Pulmonary artery endothelial cell (primary cell): ENCODE data around the gene SGTB. TPM values are rescaled to one million over a fixed set of nuclear protein-coding genes. Genes with fewer than 3 reads are reported as not detected.
"Not testable (repeated sequence)": the region's sequence is repeated elsewhere in the genome, so short reads cannot be mapped to it uniquely, and the experiment has no call there.

Source experiments
- DNase-seq: peaks from one replicate; pipeline ENCODE4 v3.0.0-alpha.2; 2011; ENCODE audit warnings: low read depth, low spot score
- total RNA-seq: library from RNA; depleted of rRNA; stranded (reverse); fragments of >200 nt; gene quantifications from 2 replicates; pipeline ENCODE4 v1.2.3, GENCODE V29; 2014

SGTB gene
- total RNA-seq, 1 donor from 2014 or later = 11.8 TPM

GRCh38 chr5:65734196-65734775, 12.4 kb upstream of the SGTB start:
- DNase-seq = not testable (repeated sequence)

DNA sequence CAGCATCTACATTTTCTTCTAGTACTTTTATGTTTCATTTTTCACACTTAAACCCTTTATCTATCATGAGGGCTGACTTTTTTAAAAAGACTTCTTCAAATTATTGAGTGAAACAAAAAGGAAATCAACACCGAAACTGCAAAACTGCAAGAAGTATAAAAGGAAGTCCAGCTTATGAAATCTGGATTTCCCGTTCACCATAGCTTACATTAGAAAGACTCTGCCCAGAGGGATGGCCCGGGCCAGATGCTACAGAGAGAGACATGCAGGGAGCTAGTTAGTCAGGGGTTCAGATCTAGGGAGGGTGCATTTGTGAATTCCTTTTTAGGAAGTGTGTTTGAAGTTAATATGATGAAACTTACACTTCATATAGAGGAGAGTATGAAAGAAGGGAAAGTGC, 10.1 kb upstream of the SGTB start:
- not testable (repeated sequence) for DNase-seq

- DNase-seq = no peak
Observed at GRCh38 chr5:65730910-65731309, 9.0 kb upstream of the SGTB start.

DNA sequence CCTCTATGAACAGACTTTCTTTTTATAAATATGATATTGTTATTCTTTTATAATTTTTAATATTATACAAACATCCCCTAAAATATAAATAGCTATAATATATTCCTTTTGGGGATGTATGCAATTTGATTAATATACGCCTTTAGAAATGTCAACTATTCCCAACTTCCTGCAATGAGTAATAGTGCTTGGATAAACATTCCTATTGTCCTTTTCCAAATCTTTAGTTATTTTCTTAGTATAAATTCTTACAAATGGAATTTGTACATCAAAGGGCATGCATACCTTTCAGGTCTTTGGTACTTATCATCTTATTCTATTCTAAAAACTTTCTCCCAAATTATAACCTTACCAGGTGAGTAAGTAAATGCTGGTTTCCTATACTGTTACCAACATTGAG, 6.3 kb upstream of the SGTB start:
- DNase-seq = no peak

- DNase-seq = no peak
Observed at GRCh38 chr5:65727491-65728156, 5.7 kb upstream of the SGTB start.

- DNase-seq = no peak
Observed at GRCh38 chr5:65722575-65723403, 880 bp upstream of the SGTB start.

DNA sequence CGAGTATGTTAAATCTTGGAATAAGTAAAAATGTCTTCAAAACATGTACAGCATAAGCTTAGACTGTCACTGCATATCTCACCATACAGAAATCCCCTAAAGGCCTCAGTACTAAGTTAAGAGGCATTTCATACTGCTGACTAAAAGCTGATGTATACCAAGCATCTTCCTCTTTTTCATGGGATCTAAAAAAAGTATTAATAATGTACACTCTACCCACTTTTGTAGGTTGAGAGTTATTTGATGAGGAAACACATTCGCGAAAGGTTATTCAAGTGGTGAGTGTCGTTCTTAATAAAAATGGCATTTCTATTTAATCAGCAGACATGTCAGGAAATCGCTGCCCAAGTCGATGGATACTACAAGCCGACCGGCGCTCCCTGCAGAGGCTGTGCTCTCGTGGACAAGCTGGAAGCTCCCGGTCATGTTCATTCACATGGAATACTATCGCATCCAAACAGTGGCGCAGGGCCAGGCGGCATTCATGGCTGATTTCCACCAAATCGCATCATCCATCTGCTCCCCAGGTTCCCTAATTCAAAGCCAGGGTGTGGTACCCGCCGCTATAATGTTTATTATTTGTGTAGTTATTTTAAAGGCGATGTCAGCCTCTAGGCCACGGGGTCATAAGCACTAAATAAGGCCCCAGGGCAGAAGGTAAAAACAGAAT, 724 bp downstream of the SGTB start:
- DNase-seq = no peak

GRCh38 chr5:65718576-65719310, 3.2 kb downstream of the SGTB start:
- no peak for DNase-seq

- no peak for DNase-seq
Observed at GRCh38 chr5:65708145-65708544, 13.8 kb downstream of the SGTB start.

- no peak for DNase-seq
Observed at GRCh38 chr5:65707663-65708062, 14.2 kb downstream of the SGTB start.

DNA sequence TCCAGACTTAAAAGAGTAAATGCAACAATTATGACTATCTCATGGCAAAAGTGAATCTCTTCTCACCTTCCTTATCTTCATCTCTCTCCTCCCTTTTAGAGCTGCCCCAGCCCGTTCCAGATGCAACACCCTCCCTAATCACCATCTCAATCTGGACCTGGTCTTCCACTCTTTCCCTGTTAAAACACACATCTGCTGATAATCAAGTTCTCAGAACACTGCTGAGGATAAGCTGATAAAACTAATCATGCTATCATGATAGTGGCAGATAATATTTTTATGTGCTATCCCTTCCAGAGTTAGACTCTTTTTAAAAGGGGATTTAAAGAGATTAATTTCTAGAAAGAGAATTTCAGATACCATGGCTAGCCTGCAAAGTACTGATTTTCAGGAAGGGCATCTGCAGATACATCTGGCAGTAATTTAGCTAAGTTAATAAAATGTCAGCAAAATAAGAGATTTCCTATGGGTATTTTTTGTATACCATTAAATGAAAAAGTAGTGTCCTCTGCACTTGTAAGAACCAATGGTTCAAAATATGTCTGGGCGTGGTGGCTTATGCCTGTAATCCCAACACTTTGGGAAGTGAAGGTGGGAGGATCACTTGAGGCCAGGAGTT, 17.2 kb downstream of the SGTB start:
- DNase-seq = no peak

- DNase-seq = no peak
Observed at GRCh38 chr5:65702036-65702435, 19.9 kb downstream of the SGTB start.

DNA sequence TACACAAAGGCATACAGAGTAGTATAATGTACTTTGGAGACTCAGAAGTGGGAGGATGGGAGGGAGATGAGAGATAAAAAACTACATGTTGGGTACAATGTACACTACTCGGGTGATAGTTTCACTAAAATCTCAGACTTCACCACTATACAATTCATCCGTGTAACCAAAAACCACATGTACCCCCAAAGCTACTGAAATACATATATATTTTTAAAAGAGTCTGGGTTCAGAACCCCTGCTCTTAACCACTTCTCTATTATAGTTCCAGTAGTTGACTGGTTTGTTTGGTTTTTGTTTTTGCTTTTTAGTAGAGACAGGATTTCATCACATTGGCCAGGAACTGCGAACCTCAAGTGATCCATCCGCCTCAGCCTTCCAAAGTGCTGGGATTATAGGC, 22.6 kb downstream of the SGTB start:
- DNase-seq = no peak

- DNase-seq = no peak
Observed at GRCh38 chr5:65696892-65697291, 25.0 kb downstream of the SGTB start.

DNA sequence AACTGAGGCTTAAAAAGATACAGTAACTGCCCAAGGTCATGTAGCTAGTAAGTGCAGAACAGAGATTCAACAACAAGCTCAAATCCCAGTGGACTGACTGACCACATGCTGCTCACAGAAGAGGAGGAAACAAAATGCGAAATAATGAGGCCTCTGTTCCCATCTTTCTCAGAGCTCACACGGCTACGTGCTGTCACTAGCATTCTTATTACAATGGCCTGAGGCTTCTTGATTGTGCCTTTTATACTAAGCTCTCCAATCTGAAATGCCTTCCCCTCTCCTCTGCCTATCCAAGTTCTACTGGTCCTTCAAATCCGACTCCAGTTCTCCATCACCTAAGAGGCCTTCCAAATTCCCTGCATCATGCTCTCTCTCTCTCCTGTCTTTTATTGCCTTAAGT, 26.0 kb downstream of the SGTB start:
- no peak for DNase-seq

GRCh38 chr5:65695162-65695755, 26.6 kb downstream of the SGTB start:
- no peak for DNase-seq

DNA sequence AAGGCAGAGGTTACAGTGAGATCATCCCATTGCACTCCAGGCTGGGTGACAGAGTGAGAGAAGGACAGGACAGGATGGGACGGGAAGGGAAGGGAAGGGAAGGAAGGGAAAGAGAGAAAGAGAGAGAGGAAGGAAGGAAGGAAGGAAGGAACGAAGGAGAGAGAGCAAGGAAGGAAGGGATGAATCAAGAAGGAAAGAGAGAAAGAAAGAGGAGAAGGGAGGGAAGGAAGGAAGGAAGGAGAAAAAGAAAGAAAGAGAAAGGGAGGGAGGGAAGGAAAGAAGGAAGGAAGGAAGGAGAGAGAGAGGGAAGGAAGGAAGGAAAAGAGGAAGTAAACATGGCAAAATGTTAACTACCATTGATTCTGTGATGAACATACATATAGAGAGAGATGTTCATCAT, 28.8 kb downstream of the SGTB start:
- DNase-seq = no peak

DNA sequence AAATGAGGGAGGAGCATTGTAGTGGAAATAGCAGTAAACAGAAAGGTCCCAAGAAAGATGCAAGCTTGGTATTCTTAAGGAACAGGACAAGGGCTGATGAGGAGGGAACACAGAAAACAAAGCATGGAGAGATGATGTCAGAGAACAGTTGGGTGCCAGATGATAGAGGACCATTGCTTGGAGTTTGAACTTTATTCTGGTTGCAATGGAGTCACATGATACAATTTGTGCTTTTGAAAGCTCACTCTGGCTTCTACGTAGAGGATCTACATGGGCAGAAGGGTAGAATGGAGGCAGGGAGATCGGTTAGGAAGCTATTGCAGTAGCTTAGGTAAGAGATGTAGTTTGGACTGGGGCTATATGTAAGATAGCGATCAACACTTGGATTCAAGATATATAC, 39.8 kb downstream of the SGTB start:
- no peak for DNase-seq

DNA sequence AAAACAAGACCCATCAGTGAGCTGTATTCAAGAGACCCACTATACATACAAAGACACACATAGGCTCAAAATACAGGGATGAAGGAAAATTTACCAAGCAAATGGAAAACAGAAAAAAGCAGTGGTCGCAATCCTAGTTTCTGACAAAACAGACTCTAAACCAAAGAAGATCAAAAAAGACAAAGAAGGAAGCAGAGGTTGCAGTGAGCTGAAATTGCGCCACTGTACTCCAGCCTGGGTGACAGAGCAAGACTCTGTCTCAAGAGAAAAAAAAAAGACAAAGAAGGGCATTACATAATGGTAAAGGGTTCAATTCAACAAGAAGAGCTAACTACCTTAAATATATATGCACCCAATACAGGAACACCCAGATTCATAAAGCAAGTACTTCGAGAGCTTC, 45.9 kb downstream of the SGTB start:
- DNase-seq = not testable (repeated sequence)

DNA sequence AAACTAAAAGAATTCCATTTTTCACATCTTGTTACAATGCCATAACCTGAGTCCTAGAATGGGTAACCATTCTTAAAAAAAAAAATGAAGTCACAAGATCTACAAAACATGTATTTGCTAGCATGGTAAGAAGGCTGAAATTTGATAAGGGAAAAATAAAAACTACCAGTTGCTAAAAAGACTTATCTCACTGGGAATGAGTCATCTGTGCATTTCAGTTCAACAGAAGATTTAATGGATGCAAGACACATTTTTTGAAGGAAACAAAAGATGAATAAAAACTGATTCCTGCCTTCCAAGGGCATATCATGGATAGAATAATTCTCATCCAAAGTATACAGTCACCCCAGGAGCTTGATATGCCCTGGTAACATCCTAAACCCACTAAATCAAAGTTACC, 47.2 kb downstream of the SGTB start:
- DNase-seq = no peak

DNA sequence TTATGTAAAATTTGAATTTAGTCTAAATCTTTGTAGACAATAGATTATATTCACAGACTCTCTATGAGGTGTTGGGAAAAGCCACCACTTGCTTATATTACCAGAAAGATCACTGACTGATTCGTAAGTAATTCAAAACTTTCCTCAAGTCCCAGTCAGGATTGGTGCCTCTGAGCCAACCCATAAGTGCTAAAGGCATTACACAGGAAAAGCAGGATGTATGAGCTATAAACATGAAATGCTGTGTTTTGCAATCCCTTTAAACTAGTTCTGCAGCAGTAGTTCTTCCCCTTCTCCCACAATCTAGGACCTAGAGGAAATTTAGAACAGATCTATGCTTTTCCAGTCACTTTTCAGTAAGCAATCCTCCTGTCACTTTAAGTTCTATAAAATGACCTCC, 49.1 kb downstream of the SGTB start:
- no peak for DNase-seq
